SK-N-DZ (cell line): Measurements from ENCODE around the gene NUDT8.
"Not testable (repeated sequence)": the region's sequence is repeated elsewhere in the genome, so short reads cannot be mapped to it uniquely, and the experiment has no call there.

Experiments used
- DNase-seq: peaks from one replicate; pipeline ENCODE4 v3.0.0-alpha.2; 2015; ENCODE audit warnings: low spot score
- small RNA-seq, 2 experiments: library from RNA; depleted of rRNA; stranded (forward); fragments of <200 nt; gene quantifications; one replicate each; pipeline ENCODE3, GENCODE V24; 2014

The NUDT8 gene

DNA sequence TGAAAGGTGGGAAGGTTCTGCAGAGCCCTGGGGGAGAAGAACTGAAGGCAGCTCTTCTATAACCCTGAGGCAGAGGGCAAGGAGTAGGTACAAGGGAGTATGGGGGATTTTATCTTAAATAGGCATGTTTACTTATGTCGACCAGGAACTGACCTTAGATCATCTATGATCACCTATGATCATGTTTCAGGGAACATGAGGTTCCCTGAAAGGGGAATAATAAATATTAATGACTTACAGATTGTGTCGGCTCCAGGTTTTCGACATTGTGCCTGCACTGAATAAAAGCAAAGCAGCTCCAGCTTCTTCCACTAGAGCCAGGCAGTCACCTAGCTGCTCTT, 36.2 kb downstream of the NUDT8 start:
- DNase-seq: no peak

GRCh38 chr11:67592880-67593564, 36.7 kb downstream of the NUDT8 start:
- DNase-seq: no peak

- DNase-seq: not testable (repeated sequence)
Observed at GRCh38 chr11:67588899-67589415, 40.8 kb downstream of the NUDT8 start.

DNA sequence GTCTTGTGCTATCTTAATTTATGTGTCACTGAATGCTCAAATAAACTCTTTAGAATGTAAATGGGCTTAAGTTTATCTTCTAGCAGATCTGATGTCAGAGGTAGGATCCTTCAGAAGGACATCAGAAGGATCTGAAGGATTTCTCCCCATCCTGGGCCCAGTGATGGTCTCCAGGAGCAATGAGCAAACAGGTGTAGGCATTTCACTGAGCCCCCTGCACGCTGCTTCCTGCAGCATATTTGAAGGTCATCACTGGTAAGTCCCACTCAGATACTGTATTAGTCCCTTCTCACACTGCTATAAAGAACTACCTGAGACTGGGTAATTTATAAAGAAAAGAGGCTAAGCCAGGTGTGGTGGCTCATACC, 41.6 kb downstream of the NUDT8 start:
- DNase-seq: no peak

- DNase-seq: no peak
Observed at GRCh38 chr11:67586568-67587250, 43.0 kb downstream of the NUDT8 start.

GRCh38 chr11:67585911-67586310, 43.8 kb downstream of the NUDT8 start:
- DNase-seq: no peak

DNA sequence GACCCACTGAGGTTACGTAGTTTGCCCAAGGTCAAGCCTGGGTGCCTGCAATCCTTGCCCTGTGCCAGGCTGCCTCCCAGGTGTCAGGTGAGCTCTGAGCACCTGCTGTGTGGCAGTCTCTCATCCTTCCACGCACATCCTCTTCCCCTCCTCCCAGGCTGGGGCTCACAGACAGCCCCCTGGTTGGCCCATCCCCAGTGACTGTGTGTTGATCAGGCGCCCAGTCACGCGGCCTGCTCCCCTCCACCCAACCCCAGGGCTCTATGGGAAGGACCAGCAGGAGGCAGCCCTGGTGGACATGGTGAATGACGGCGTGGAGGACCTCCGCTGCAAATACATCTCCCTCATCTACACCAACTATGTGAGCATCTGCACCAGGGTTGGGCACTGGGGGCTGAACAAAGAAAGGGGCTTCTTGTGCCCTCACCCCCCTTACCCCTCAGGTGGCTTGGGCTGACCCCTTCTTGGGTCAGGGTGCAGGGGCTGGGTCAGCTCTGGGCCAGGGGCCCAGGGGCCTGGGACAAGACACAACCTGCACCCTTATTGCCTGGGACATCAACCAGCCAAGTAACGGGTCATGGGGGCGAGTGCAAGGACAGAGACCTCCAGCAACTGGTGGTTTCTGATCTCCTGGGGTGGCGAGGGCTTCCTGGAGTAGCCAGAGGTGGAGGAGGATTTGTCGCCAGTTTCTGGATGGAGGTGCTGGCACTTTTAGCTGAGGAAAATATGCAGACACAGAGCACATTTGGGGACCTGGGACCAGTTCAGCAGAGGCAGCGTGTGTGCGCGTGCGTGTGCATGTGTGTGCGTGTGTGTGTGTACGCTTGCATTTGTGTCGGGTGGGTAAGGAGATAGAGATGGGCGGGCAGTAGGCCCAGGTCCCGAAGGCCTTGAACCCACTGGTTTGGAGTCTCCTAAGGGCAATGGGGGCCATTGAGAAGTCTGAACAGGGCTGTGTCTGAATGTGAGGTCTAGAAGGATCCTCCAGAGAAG, 44.6 kb downstream of the NUDT8 start:
- DNase-seq: no peak

DNA sequence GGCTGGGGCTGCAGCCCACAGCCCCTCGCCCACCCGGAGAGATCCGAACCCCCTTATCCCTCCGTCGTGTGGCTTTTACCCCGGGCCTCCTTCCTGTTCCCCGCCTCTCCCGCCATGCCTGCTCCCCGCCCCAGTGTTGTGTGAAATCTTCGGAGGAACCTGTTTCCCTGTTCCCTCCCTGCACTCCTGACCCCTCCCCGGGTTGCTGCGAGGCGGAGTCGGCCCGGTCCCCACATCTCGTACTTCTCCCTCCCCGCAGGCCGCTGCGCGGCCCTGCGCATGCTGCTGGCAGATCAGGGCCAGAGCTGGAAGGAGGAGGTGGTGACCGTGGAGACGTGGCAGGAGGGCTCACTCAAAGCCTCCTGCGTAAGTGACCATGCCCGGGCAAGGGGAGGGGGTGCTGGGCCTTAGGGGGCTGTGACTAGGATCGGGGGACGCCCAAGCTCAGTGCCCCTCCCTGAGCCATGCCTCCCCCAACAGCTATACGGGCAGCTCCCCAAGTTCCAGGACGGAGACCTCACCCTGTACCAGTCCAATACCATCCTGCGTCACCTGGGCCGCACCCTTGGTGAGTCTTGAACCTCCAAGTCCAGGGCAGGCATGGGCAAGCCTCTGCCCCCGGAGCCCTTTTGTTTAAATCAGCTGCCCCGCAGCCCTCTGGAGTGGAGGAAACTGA, 45.4 kb downstream of the NUDT8 start:
- DNase-seq: peak; percentile 66

GRCh38 chr11:67583247-67584204, 46.2 kb downstream of the NUDT8 start, which contains the start of gene GSTP1:
Gene GSTP1 (plus strand): TSS chr11:67583812. CDS start chr11:67583844, 32 bp downstream.
- DNase-seq: peak; percentile 89

DNA sequence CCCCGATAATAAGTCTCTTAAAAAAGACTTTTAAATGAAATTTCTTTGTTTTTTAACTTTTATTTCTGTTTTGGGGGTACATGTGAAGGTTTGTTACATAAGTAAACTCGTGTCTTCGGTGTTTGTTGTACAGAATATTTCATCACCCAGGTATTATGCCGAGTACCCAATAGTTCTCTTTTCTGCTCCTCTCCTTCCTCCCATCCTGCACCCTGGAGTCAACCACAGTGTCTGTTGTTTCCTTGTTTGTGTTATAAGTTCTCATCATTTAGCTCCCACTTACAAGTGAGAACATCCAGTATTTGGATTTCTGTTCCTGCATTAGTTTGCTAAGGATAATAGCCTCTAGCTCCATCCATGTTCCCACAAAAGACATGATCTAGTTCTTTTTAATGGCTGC, 47.7 kb downstream of the NUDT8 start:
- no peak for DNase-seq

GRCh38 chr11:67581469-67581868, 48.3 kb downstream of the NUDT8 start:
- DNase-seq: no peak

- no peak for DNase-seq
Observed at GRCh38 chr11:67577951-67578350, 51.8 kb downstream of the NUDT8 start.

Small RNA genes within 50 kb of the gene (small RNA-seq; reads per million reads assigned to genes)
- gene AP003385.3: 0 reads per million in 2 experiments
